Muscle layer of colon (tissue), 2 donors: ENCODE measurements around the gene CCPG1.
"Not testable (repeated sequence)": the region's sequence is repeated elsewhere in the genome, so short reads cannot be mapped to it uniquely, and the experiment has no call there.

Experiments
- H3K27ac ChIP-seq: one replicate; pipeline ENCODE4 v1.7.0; 2013; ENCODE audit warnings: low read depth, mild to moderate bottlenecking, low read length, moderate library complexity
- H3K27me3 ChIP-seq, 2 donors: one replicate each; pipeline ENCODE4 v1.7.0; 2013; ENCODE audit warnings: low read length in 2 of 2, mild to moderate bottlenecking in 2 of 2; ENCODE audit not compliant: insufficient read depth in 2 of 2, control insufficient read depth in 1 of 2
- H3K36me3 ChIP-seq: one replicate; pipeline ENCODE4 v1.7.0; 2013; ENCODE audit warnings: mild to moderate bottlenecking, low read length; ENCODE audit not compliant: insufficient read depth
- H3K4me1 ChIP-seq: one replicate; pipeline ENCODE4 v1.7.0; 2013; ENCODE audit warnings: mild to moderate bottlenecking, low read length; ENCODE audit not compliant: insufficient read depth
- H3K4me3 ChIP-seq, 2 donors: one replicate each; pipeline ENCODE4 v1.7.0; 2013; ENCODE audit warnings: low read length in 2 of 2, low read depth in 1 of 2, mild to moderate bottlenecking in 1 of 2, moderate library complexity in 1 of 2
- H3K9ac ChIP-seq: one replicate; pipeline ENCODE4 v1.7.0; 2013; ENCODE audit warnings: low read length
- H3K9me3 ChIP-seq: one replicate; pipeline ENCODE4 v1.7.0; 2013; ENCODE audit warnings: mild to moderate bottlenecking, low read length
- donor health status: abdominal sarcoma.
- donor health status: Adenocarcinoma of cecum.

The CCPG1 gene

DNA sequence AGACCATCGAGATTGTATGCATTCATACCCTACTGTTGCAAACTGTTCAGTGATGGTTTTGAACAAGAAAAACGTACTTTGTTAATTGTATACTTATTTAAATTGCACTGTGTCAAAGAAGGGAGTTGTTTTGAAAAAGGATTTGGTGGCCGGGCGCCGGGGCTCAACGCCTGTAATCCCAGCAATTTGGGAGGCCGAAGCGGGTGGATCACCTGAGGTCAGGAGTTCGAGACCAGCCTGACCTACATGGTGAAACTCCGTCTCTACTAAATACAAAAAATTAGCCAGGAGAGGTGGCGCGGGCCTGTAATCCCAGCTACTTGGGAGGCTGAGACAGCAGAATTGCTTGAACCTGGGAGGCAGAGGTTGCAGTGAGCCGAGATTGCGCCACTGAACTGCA, 817 bp upstream of the CCPG1 start:
- Histone ChIP-seq H3K27ac (peak overlapping the region; percentile 80), H3K4me3 (peak overlapping the region; percentile 71 to 96), H3K9ac (peak overlapping the region; percentile 17)
- not testable (repeated sequence) for H3K9me3 ChIP-seq, H3K36me3 ChIP-seq, H3K4me1 ChIP-seq, H3K27me3 ChIP-seq

DNA sequence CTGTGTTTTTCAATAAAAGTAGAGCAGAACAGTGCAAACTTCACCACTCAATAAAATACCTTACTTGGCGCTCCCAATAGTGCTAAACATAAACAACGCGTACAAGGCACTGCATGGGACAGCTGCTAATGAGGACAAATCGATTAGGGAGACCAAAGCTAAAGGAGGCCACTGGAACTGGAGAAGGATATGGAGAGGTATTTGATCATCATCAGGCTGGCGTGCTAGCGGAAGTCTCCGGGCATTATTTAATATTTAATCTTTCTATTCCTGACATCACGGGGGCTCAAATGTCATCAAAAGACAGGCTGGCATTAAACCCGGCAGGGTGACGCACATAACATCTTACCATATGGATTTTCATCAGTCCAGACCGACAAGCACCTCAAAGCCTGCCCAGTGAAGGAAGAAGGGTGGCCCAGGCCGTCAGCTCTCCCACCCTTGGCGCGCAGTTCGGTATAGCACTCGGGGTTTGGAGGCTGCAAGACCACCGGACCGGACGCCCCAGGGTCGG, 604 bp downstream of the CCPG1 start:
- Histone ChIP-seq H3K27me3 (no peaks in the 10 kb centered on the region), H3K9me3 (no peaks in the 10 kb centered on the region), H3K27ac (peak overlapping the region; percentile 94), H3K36me3 (no peaks in the 10 kb centered on the region), H3K4me1 (peaks cover 6% of the 10 kb centered on the region), H3K4me3 (peak overlapping the region; percentile 71 to 96), H3K9ac (peak overlapping the region; percentile 68)

DNA sequence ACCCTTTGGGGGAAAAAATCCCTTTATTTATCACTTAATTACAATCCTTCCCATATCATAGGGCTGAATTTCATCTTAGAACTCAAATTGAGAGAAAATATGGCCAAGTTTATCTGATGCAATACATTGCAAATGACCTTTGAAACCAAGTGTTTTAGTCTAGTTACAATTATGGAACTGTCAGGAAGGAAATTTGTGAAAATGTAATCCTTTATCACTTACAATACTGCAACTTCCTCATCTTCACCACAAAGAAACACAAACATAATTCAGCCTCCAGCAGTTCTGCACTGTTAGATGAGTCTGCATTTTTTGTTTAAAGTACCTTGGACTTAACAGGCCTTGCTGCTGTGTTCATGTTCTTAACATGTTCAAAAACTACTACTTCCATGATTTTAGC, 4.6 kb downstream of the CCPG1 start:
- H3K27ac ChIP-seq = no peak overlapping the region
- H3K9me3 ChIP-seq = no peaks in the 10 kb centered on the region
- H3K9ac ChIP-seq = no peak overlapping the region
- H3K36me3 ChIP-seq = no peaks in the 10 kb centered on the region
- no peak overlapping the region for H3K4me3 ChIP-seq
- H3K4me1 ChIP-seq = peaks cover 6% of the 10 kb centered on the region
- no peaks in the 10 kb centered on the region for H3K27me3 ChIP-seq

DNA sequence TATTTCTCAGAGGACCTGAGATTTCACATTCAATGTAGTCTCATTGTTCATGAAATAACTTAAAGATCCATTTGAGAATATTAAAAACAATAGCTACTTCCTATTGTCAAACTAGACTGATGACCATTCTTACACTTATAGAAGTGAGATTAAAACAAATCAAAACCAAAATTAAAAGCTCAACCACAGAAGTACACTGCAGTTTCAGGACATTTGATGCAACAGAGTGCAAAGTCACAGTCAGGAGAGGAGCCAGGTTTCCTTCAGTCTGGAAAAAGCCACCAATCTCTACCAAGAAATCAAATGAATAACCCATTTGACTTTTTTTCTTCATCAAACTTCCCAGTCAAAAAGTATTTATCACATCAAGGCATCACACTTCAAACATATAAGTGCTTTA, 5.5 kb downstream of the CCPG1 start:
- Histone ChIP-seq H3K36me3 (no peaks in the 10 kb centered on the region), H3K9ac (no peak overlapping the region), H3K27me3 (no peaks in the 10 kb centered on the region), H3K27ac (no peak overlapping the region), H3K9me3 (no peaks in the 10 kb centered on the region), H3K4me1 (peaks cover 6% of the 10 kb centered on the region), H3K4me3 (no peak overlapping the region)

DNA sequence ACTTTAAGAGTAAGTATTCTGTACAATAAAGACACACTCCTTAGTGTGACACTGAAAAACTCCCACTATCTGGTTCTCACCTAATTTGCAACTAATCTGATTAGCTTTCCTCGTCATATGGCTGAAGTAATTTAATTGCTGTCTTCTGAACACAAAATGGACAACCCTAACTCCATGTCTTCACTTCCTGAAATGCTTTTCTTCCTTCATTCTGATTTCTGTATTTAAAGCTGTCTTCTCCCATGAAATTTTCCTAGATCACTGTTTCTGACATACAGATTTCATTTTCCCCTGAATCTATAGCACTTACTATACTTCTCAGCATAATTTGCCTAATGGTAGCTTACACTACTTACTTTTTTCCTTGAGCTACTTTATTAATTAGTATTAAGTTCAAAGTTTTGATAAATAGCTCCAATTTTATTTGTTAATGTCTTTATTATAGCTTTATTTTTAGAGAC, 6.3 kb downstream of the CCPG1 start:
- Histone ChIP-seq H3K27me3 (no peaks in the 10 kb centered on the region), H3K9me3 (no peaks in the 10 kb centered on the region), H3K9ac (no peak overlapping the region), H3K4me1 (peaks cover 6% of the 10 kb centered on the region), H3K4me3 (no peak overlapping the region), H3K36me3 (no peaks in the 10 kb centered on the region), H3K27ac (no peak overlapping the region)

GRCh38 chr15:55400050-55400449, 8.1 kb downstream of the CCPG1 start:
- H3K4me3 ChIP-seq, H3K27ac ChIP-seq, H3K36me3 ChIP-seq, H3K4me1 ChIP-seq, H3K9me3 ChIP-seq, H3K27me3 ChIP-seq, H3K9ac ChIP-seq: not testable (repeated sequence)

DNA sequence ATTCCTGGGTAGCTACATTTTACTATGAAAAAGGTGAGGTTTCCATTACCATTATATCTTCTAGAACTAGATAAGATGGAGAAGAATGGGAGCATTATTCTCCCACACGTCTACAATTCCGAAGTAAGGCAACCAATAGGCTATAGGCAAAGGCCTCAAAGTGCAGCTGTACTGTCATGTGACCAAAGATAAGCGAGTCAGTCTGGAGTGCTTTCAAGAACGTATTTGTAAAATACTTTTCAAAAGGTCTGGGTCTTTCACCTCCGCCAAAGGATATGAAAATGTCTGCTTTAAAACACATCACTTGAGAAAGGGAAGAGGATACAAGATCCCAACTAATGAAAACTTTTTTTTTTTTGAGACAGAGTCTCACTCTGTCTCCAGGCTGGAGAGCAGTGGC, 9.9 kb downstream of the CCPG1 start:
- no peaks in the 10 kb centered on the region for H3K27me3 ChIP-seq

GRCh38 chr15:55394694-55395093, 13.5 kb downstream of the CCPG1 start:
- no peaks in the 10 kb centered on the region for H3K4me1 ChIP-seq
- H3K27ac ChIP-seq = no peak overlapping the region
- no peaks in the 10 kb centered on the region for H3K36me3 ChIP-seq
- no peak overlapping the region for H3K9ac ChIP-seq
- H3K4me3 ChIP-seq = no peak overlapping the region
- H3K27me3 ChIP-seq = no peaks in the 10 kb centered on the region
- no peaks in the 10 kb centered on the region for H3K9me3 ChIP-seq

More for the DNA sequence above, 9.9 kb downstream of the CCPG1 start:
- no peaks in the 10 kb centered on the region for H3K36me3 ChIP-seq
- no peak overlapping the region for H3K9ac ChIP-seq
- H3K9me3 ChIP-seq = no peaks in the 10 kb centered on the region
- no peak overlapping the region for H3K27ac ChIP-seq
- H3K4me1 ChIP-seq = peaks cover 2% of the 10 kb centered on the region
- H3K4me3 ChIP-seq = no peak overlapping the region

GRCh38 chr15:55389264-55389607, 18.9 kb downstream of the CCPG1 start:
- H3K36me3 ChIP-seq = peaks cover 3% of the 10 kb centered on the region
- no peaks in the 10 kb centered on the region for H3K27me3 ChIP-seq
- H3K27ac ChIP-seq = no peak overlapping the region
- no peaks in the 10 kb centered on the region for H3K4me1 ChIP-seq
- no peak overlapping the region for H3K4me3 ChIP-seq
- H3K9ac ChIP-seq = no peak overlapping the region
- no peaks in the 10 kb centered on the region for H3K9me3 ChIP-seq

DNA sequence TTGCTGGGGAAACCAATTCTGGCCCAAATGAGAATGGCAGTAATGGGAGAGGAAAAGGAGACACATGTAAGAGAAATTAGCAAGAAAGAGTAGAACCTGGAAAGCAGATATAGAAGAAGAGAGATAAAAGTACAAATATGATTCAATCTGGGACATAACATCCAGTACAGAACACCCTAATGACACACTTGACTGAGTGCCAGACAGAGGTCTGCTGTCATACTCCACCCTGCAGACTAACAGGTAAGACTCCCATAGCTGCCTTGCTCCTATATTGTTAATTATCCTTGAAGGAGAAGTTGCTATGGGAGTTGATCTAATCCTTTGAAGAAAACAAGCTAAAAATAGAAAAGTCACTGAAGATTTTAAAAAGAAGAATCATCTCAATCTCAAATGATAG, 21.1 kb downstream of the CCPG1 start:
- Histone ChIP-seq H3K4me1 (no peaks in the 10 kb centered on the region), H3K9ac (no peak overlapping the region), H3K9me3 (no peaks in the 10 kb centered on the region), H3K4me3 (no peak overlapping the region), H3K36me3 (peaks cover 3% of the 10 kb centered on the region), H3K27ac (no peak overlapping the region), H3K27me3 (no peaks in the 10 kb centered on the region)

- Histone ChIP-seq H3K9me3 (no peaks in the 10 kb centered on the region), H3K4me3 (no peak overlapping the region), H3K4me1 (no peaks in the 10 kb centered on the region), H3K36me3 (peaks cover 3% of the 10 kb centered on the region), H3K9ac (no peak overlapping the region), H3K27ac (no peak overlapping the region), H3K27me3 (no peaks in the 10 kb centered on the region)
Observed at GRCh38 chr15:55383687-55384086, 24.5 kb downstream of the CCPG1 start.

- Histone ChIP-seq H3K4me1 (no peaks in the 10 kb centered on the region), H3K36me3 (peaks cover 15% of the 10 kb centered on the region), H3K4me3 (no peak overlapping the region), H3K27ac (no peak overlapping the region), H3K9ac (no peak overlapping the region), H3K9me3 (no peaks in the 10 kb centered on the region), H3K27me3 (no peaks in the 10 kb centered on the region)
Observed at GRCh38 chr15:55381595-55381994, 26.6 kb downstream of the CCPG1 start.
